ENCODE data around the gene PP2D1. TPM values are rescaled to one million over a fixed set of nuclear protein-coding genes. Genes with fewer than 3 reads are reported as not detected.

The PP2D1 gene
- total and polyA plus RNA-seq, 9 of the 15 experiments (the other 6 are each of a cell fraction or from before 2014, with no cell fraction given): 0.07 to 0.10 TPM; not detected in 7

DNA sequence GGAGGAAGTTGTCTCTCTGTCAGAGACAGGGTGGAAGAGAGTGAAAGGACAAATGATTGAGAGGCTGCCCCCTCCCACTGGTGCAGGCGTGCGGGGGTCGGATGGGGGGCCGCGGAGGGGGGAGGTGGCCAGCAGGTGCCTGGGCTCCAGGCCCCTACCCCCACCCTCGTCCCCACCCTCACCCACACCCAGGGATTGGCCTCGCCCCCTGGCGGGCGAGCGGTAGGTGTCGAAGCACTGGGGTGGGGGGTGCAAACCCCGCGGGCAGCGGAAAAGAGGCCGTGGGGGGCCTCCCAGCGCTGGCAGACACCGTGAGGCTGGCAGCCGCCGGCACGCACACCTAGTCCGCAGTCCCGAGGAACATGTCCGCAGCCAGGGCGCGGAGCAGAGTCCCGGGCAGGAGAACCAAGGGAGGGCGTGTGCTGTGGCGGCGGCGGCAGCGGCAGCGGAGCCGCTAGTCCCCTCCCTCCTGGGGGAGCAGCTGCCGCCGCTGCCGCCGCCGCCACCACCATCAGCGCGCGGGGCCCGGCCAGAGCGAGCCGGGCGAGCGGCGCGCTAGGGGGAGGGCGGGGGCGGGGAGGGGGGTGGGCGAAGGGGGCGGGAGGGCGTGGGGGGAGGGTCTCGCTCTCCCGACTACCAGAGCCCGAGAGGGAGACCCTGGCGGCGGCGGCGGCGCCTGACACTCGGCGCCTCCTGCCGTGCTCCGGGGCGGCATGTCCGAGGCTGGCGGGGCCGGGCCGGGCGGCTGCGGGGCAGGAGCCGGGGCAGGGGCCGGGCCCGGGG, 27.9 kb upstream of the PP2D1 start, which contains the start of gene KAT2B (continued):
- TF ChIP-seq, protein P1, sequence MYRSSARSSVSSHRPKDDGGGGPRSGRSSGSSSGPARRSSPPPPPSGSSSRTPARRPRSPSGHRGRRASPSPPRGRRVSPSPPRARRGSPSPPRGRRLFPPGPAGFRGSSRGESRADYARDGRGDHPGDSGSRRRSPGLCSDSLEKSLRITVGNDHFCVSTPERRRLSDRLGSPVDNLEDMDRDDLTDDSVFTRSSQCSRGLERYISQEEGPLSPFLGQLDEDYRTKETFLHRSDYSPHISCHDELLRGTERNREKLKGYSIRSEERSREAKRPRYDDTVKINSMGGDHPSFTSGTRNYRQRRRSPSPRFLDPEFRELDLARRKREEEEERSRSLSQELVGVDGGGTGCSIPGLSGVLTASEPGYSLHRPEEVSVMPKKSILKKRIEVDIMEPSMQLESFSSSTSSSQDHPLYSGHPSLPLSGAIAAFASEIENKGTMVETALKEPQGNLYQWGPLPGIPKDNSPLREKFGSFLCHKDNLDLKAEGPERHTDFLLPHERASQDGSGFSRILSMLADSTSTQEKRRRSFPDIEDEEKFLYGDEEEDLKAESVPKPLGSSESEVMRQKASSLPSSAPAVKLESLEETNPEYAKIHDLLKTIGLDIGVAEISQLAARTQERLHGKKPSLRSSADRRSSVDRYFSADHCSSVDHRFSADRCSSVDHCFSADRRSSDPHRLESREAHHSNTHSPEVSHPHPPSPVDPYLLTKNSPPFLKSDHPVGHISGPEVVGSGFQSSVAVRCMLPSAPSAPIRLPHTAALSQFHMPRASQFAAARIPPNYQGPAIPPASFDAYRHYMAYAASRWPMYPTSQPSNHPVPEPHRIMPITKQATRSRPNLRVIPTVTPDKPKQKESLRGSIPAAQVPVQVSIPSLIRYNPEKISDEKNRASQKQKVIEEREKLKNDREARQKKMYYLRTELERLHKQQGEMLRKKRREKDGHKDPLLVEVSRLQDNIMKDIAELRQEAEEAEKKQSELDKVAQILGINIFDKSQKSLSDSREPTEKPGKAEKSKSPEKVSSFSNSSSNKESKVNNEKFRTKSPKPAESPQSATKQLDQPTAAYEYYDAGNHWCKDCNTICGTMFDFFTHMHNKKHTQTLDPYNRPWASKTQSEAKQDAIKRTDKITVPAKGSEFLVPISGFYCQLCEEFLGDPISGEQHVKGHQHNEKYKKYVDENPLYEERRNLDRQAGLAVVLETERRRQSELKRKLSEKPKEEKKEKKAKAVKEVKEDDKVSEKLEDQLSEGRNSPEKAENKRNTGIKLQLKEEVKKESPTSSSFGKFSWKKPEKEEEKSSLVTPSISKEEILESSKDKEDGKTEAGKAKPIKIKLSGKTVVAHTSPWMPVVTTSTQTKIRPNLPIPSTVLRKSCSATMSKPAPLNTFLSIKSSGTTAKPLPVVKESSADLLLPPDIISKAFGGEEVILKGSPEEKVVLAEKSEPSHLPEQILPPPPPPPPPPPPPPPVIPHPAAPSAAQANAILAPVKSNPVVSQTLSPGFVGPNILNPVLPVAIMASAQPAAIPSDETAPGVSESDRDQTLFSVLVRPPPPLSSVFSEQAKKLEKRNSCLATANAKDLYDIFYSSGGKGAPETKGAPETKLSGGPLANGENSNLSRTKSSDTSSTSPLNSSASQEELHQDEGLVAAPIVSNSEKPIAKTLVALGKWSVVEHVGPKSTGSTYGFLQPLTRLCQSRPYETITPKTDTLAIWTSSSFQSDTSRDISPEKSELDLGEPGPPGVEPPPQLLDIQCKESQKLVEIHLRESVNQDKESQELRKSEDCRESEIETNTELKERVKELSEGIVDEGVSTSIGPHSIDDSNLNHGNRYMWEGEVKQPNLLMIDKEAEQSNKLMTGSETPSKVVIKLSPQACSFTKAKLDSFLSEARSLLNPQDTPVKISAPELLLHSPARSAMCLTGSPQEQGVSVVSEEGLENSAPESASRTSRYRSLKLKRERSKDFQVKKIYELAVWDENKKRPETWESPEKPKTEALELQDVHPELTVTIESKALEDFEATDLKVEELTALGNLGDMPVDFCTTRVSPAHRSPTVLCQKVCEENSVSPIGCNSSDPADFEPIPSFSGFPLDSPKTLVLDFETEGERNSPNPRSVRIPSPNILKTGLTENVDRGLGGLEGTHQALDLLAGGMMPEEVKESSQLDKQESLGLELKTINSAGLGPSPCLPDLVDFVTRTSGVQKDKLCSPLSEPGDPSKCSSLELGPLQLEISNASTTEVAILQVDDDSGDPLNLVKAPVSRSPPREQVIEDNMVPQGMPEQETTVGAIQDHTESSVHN (IDR thresholded peaks at IDR 0.05; ENCODE audit: borderline replicate concordance in 1 of 2, low read depth in 1 of 2): no peak
- TF ChIP-seq KDM2B (CRISPR knock-in tag; IDR thresholded peaks at IDR 0.05): no peak
- TF ChIP-seq MAFG (tag; conservative IDR thresholded peaks at IDR 0.05): no peak
- no peak for TF ChIP-seq RFX1 (IDR thresholded peaks at IDR 0.05)
- TF ChIP-seq ZNF830 (CRISPR knock-in tag; IDR thresholded peaks at IDR 0.05): no peak
- TF ChIP-seq, protein P2, sequence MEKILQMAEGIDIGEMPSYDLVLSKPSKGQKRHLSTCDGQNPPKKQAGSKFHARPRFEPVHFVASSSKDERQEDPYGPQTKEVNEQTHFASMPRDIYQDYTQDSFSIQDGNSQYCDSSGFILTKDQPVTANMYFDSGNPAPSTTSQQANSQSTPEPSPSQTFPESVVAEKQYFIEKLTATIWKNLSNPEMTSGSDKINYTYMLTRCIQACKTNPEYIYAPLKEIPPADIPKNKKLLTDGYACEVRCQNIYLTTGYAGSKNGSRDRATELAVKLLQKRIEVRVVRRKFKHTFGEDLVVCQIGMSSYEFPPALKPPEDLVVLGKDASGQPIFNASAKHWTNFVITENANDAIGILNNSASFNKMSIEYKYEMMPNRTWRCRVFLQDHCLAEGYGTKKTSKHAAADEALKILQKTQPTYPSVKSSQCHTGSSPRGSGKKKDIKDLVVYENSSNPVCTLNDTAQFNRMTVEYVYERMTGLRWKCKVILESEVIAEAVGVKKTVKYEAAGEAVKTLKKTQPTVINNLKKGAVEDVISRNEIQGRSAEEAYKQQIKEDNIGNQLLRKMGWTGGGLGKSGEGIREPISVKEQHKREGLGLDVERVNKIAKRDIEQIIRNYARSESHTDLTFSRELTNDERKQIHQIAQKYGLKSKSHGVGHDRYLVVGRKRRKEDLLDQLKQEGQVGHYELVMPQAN (IDR thresholded peaks at IDR 0.05; ENCODE audit: borderline replicate concordance): 0 out of 2 replicates have a peak, but pooled peaks have one; percentile 64
- TF ChIP-seq SFPQ (IDR thresholded peaks at IDR 0.05; ENCODE audit: low read depth, low read length): no peak

All from K562 (cell line).